ENCODE data around the gene CMSS1. TPM values are rescaled to one million over a fixed set of nuclear protein-coding genes. Genes with fewer than 3 reads are reported as not detected.

The CMSS1 gene
- total RNA-seq, 4 donors from 2014 or later, result 2.4 to 29.9 (median 5.2) TPM

DNA sequence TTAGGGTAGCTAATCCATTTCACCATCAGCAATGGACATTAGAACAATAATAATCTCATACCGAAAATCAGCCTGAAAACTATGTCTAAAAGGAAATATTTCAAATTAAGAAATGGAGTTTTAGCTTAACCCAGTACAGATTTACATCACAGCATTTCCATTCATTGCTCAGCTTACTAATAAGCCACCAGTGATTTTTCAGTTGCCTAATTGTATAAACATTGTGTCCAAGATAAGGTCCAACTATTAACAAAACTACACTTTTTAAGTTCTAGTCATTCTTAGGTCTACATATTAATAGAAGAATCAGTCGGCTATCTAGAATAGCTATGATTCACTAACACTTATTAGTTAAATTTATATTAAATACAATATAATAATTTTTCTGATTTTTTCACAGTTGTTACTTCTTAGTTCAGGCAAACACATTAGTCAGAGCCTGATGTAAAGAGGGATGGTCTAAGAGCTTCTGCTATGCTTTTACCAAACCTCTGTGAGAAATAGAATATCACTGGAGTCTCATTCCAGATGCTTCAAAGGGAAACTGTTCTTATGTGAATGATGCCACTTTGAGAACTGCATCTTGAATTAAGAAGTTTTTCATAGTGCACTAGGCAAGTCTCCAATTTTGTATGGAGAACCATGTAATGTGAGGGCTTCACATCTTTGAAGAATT is 74.1 kb downstream of the CMSS1 start:
- H3K4me3 ChIP-seq, result no peak overlapping the region
- H3K4me1 ChIP-seq, result peaks cover 0 to 6% (median 0%) of the 10 kb centered on the region in 4 donors
- in situ Hi-C loops (cut with MboI; ENCODE audit: low pct_ligation_motif_present in 1 of 4, low pct_unique_long_range_greater_than_20kb in 1 of 4, low sequenced_read_pairs in 3 of 4) (no loop called here), intact Hi-C loops (cut with DNase I; ENCODE audit: low total_unique reads) (no loop called here)
- no peak for TF ChIP-seq POLR2AphosphoS5 (IDR thresholded peaks at IDR 0.05)
- no peak for TF ChIP-seq EP300 (IDR thresholded peaks at IDR 0.05; ENCODE audit: low read depth)
- TF ChIP-seq, protein P1, sequence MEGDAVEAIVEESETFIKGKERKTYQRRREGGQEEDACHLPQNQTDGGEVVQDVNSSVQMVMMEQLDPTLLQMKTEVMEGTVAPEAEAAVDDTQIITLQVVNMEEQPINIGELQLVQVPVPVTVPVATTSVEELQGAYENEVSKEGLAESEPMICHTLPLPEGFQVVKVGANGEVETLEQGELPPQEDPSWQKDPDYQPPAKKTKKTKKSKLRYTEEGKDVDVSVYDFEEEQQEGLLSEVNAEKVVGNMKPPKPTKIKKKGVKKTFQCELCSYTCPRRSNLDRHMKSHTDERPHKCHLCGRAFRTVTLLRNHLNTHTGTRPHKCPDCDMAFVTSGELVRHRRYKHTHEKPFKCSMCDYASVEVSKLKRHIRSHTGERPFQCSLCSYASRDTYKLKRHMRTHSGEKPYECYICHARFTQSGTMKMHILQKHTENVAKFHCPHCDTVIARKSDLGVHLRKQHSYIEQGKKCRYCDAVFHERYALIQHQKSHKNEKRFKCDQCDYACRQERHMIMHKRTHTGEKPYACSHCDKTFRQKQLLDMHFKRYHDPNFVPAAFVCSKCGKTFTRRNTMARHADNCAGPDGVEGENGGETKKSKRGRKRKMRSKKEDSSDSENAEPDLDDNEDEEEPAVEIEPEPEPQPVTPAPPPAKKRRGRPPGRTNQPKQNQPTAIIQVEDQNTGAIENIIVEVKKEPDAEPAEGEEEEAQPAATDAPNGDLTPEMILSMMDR (IDR thresholded peaks at IDR 0.05), result no peak
- no peak for TF ChIP-seq POLR2A (IDR thresholded peaks at IDR 0.05)
- 82 to 93% methylated on average over 2 of the region's 2 CpGs for WGBS, 2 donors (ENCODE audit: low coverage in 1 of 2)
- H3K27me3 ChIP-seq, result no peaks in the 10 kb centered on the region
- no peak overlapping the region for H3K27ac ChIP-seq
- H3K9me3 ChIP-seq, result peaks cover 0 to 3% of the 10 kb centered on the region in 2 donors
- no peaks in the 10 kb centered on the region for H3K36me3 ChIP-seq
- no peak for DNase-seq

DNA sequence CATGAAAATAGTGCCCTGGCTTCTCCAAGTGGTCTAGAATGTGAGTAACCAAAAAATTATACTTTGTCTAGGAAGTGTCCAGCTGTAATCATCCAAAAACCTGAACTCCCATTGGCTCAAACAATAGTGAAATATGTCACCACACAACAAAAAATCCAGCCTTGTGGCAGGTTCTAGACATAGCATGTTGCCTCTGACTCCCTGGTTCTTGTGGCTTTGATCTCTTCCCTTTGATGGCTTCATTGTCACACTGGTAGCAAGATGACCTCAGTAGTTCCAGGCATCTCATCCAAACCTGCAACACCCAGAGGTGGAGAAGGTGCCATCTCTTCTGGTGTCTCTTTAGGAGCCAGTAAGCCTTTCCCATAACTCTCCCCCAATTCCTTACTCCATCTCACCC is 74.7 kb downstream of the CMSS1 start:
- H3K9me3 ChIP-seq, result peaks cover 0 to 3% of the 10 kb centered on the region in 2 donors
- H3K27ac ChIP-seq, result no peak overlapping the region
- no peaks in the 10 kb centered on the region for H3K27me3 ChIP-seq
- DNase-seq, result no peak
- in situ Hi-C loops (cut with MboI; ENCODE audit: low pct_ligation_motif_present in 1 of 4, low pct_unique_long_range_greater_than_20kb in 1 of 4, low sequenced_read_pairs in 3 of 4) (no loop called here), intact Hi-C loops (cut with DNase I; ENCODE audit: low total_unique reads) (no loop called here)
- H3K4me1 ChIP-seq, result peaks cover 0 to 6% (median 0%) of the 10 kb centered on the region in 4 donors
- TF ChIP-seq, protein P1 (IDR thresholded peaks at IDR 0.05), result no peak
- TF ChIP-seq POLR2AphosphoS5 (IDR thresholded peaks at IDR 0.05) (no peak), POLR2A (IDR thresholded peaks at IDR 0.05) (no peak), EP300 (IDR thresholded peaks at IDR 0.05; ENCODE audit: low read depth) (no peak)
- H3K36me3 ChIP-seq, result no peaks in the 10 kb centered on the region
- H3K4me3 ChIP-seq, result no peak overlapping the region

DNA sequence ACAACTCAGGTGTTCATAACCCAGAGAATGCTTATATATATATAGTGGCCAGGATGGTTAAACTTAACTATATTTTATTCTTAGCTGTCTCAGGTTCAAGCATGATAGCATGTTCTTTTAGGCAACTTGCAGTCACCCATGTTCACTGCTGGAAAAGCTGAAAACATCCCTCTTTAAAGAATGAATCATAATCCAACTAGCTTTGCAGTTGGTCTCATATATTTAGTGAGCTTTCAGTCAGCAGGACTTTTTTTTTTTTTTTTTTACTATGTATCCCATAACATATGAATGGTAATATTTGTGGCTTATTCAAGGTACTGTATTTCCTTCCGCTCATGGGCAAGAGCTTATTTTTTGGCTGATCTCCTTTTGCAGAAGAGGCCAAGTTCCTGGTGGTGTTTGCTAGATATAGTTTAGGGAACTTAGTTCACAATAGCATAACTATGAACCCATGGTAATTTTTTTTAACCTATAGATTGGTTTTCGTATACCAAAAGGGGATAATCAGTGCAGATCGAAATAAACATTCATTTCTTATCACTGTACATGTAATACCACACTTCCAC is 77.6 kb downstream of the CMSS1 start:
- H3K27ac ChIP-seq, result peak overlapping the region in 1 of 4 donors; percentile 41
- H3K36me3 ChIP-seq, result no peaks in the 10 kb centered on the region
- intact Hi-C loops (cut with DNase I; ENCODE audit: low total_unique reads) (no loop called here), in situ Hi-C loops (cut with MboI; ENCODE audit: low pct_ligation_motif_present in 1 of 4, low pct_unique_long_range_greater_than_20kb in 1 of 4, low sequenced_read_pairs in 3 of 4) (no loop called here)
- H3K27me3 ChIP-seq, result no peaks in the 10 kb centered on the region
- no peak for TF ChIP-seq POLR2AphosphoS5 (IDR thresholded peaks at IDR 0.05)
- no peak for TF ChIP-seq POLR2A (IDR thresholded peaks at IDR 0.05)
- TF ChIP-seq EP300 (IDR thresholded peaks at IDR 0.05; ENCODE audit: low read depth), result no peak
- TF ChIP-seq, protein P1 (IDR thresholded peaks at IDR 0.05), result no peak
- no peaks in the 10 kb centered on the region for H3K9me3 ChIP-seq
- peaks cover 0 to 6% (median 0%) of the 10 kb centered on the region in 4 donors for H3K4me1 ChIP-seq
- whole genome bisulfite sequencing, 2 donors (ENCODE audit: low coverage in 1 of 2), result 89 to 92% methylated on average over 3 of the region's 3 CpGs
- H3K4me3 ChIP-seq, result no peak overlapping the region
- no peak for DNase-seq

DNA sequence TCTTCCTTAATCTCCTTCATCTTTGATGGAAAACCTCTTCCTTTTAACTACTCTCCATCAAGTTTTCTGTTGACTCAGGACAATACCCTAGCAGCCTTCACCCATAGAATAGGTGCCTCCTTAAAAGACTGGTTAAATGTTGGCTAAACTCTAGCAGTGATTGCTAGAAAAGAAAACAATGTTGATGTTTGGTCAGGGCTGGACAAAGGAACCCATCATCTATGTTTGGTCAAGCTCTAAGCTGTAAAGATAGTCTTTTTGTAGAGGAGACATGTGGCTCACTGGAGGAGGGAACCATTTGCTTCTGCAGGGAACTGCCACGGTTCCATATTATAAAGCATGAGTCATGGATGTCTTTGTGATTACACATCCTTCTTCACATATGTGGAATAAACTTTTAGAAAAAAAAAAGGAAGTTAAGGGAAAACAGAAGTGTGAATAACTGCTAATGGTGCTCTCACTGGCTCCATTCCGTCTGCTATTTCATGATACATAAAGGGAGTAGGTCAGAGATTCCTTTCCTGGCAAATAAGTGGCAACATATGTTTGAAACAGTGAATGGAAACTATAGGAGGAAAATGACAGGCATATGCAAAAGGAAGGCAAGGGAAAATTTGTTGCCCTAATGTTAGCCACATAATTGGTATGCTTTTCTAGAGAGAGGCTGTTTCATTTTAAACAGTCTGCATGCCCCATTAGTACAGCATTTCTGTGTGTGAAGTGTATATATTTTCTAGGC is 78.2 kb downstream of the CMSS1 start:
- H3K4me3 ChIP-seq, result no peak overlapping the region
- intact Hi-C loops (cut with DNase I; ENCODE audit: low total_unique reads), result no loop called here
- no peaks in the 10 kb centered on the region for H3K36me3 ChIP-seq
- in situ Hi-C loops (cut with MboI; ENCODE audit: low pct_ligation_motif_present in 1 of 4, low pct_unique_long_range_greater_than_20kb in 1 of 4, low sequenced_read_pairs in 3 of 4), result no loop called here
- H3K4me1 ChIP-seq, result peaks cover 0 to 11% (median 2%) of the 10 kb centered on the region in 4 donors
- no peak for DNase-seq
- H3K9me3 ChIP-seq, result no peaks in the 10 kb centered on the region
- peak overlapping the region in 2 of 4 donors; percentile 14 to 41 for H3K27ac ChIP-seq
- H3K27me3 ChIP-seq, result no peaks in the 10 kb centered on the region
- TF ChIP-seq POLR2AphosphoS5 (IDR thresholded peaks at IDR 0.05) (no peak), EP300 (IDR thresholded peaks at IDR 0.05; ENCODE audit: low read depth) (no peak), POLR2A (IDR thresholded peaks at IDR 0.05) (no peak)
- TF ChIP-seq, protein P1 (IDR thresholded peaks at IDR 0.05), result no peak
- WGBS, 2 donors (ENCODE audit: low coverage in 1 of 2), result 48 to 58% methylated on average over 2 of the region's 2 CpGs
